ENCODE data around the gene SLC25A21.
A peak's percentile ranks its signal among the peaks of the same experiment; 100 is the strongest.
"Not testable (repeated sequence)": the region's sequence is repeated elsewhere in the genome, so short reads cannot be mapped to it uniquely, and the experiment has no call there.

The SLC25A21 gene

DNA sequence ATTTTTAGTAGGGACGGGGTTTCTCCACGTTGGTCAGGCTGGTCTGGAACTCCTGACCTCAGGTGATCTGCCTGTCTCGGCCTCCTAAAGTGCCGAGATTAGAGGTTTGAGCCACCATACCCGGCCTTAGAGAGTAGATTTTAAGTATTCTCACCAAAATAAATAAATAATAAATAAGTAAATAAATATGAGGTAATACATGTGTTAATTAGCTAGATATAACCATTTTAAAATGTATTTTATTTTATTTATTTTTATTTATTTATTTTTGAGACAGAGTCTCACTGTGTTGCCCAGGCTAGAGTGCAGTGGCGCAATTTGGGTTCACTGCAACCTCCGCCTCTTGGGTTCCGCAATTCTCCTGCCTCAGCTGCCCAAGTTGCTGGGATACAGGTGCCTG, 12.1 kb upstream of the SLC25A21 start:
- H3K4me3 ChIP-seq (ENCODE audit: low read length); H3K27me3 ChIP-seq (ENCODE audit: control insufficient read depth, insufficient read depth, low read length); H3K4me1 ChIP-seq (ENCODE audit: control insufficient read depth, insufficient read depth, low read length); H3K36me3 ChIP-seq (ENCODE audit: insufficient read depth, low read length); H3K9me3 ChIP-seq (replicated peaks; ENCODE audit: low read length); H3K9ac ChIP-seq (ENCODE audit: low read depth, low read length); H3K4me2 ChIP-seq (ENCODE audit: low read length): not testable (repeated sequence)

DNA sequence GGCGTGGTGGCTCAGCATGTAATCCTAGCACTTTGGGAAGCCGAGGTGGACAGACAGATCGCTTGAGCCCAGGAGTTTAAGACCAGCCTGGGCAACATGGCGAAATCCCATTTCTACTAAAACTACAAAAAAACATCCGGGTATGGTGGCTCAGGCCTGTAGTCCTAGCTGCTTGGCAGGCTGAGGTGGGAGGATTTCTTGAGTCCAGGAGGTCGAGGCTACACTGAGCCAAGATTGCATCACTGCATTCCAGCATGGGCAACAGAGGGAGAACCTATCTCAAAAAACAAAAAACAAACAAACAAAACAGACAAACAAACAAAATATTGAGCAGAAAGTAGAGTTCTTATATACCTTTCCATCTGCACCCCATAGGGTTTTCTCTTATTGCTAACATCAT, 9.0 kb upstream of the SLC25A21 start:
- no peak overlapping the region for H3K9ac ChIP-seq (ENCODE audit: low read depth, low read length)
- no peak overlapping the region for H3K4me2 ChIP-seq (ENCODE audit: low read length)
- H3K9me3 ChIP-seq (replicated peaks; ENCODE audit: low read length): no peaks in the 10 kb centered on the region
- no peaks in the 10 kb centered on the region for H3K4me1 ChIP-seq (ENCODE audit: control insufficient read depth, insufficient read depth, low read length)
- no peaks in the 10 kb centered on the region for H3K36me3 ChIP-seq (ENCODE audit: insufficient read depth, low read length)
- H3K27me3 ChIP-seq (ENCODE audit: control insufficient read depth, insufficient read depth, low read length): no peaks in the 10 kb centered on the region
- H3K4me3 ChIP-seq (ENCODE audit: low read length): no peak overlapping the region

DNA sequence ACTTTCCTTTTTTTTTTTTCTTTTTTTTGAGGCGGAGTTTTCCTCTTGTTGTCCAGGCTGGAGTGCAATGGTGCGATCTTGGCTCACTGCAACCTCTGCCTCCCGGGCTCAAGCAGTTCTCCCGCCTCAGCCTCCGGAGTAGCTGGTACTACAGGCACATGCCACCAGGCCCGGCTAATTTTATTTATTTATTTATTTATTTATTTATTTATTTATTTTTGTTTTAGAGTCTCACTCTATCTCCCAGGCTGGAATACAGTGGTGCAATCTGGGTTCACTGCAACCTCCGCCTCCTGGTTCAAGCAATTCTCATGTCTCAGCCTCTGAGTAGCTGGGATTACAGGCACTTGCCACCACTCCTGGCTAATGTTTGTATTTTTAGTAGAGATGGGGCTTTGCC, 8.5 kb upstream of the SLC25A21 start:
- H3K4me2 ChIP-seq (ENCODE audit: low read length); H3K9me3 ChIP-seq (replicated peaks; ENCODE audit: low read length); H3K27me3 ChIP-seq (ENCODE audit: control insufficient read depth, insufficient read depth, low read length); H3K4me3 ChIP-seq (ENCODE audit: low read length); H3K36me3 ChIP-seq (ENCODE audit: insufficient read depth, low read length); H3K9ac ChIP-seq (ENCODE audit: low read depth, low read length); H3K4me1 ChIP-seq (ENCODE audit: control insufficient read depth, insufficient read depth, low read length): not testable (repeated sequence)

DNA sequence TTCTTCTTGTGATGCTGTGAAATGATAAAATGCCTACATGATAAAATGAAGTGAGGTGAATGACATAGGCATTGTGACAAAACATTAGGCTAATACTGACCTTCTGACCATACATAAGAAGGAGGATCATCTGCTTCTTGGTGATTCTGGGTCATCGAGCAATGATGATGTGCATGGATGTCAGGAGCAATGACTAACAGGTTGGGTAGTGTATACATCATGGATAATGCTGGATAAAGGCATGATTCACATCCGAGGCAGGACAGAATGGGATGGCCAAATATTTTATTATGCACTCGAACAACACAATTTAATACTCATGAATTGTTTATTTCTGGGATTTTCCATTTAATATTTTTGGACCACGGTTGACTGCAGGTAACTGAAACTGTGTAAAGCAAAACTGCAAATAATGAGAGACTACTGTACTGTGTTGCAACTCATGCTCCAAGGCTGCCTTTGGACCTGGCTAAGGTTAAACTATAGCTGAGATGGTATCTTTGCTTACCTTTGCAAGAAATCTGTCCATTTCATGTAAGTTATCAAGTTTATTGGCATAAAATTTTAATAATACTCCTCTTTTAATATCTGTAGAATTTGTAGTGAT, 7.6 kb upstream of the SLC25A21 start:
- Histone ChIP-seq H3K4me2 (ENCODE audit: low read length) (no peak overlapping the region), H3K9me3 (replicated peaks; ENCODE audit: low read length) (no peaks in the 10 kb centered on the region), H3K4me3 (ENCODE audit: low read length) (no peak overlapping the region), H3K27me3 (ENCODE audit: control insufficient read depth, insufficient read depth, low read length) (no peaks in the 10 kb centered on the region), H3K9ac (ENCODE audit: low read depth, low read length) (no peak overlapping the region), H3K4me1 (ENCODE audit: control insufficient read depth, insufficient read depth, low read length) (no peaks in the 10 kb centered on the region), H3K36me3 (ENCODE audit: insufficient read depth, low read length) (no peaks in the 10 kb centered on the region)

DNA sequence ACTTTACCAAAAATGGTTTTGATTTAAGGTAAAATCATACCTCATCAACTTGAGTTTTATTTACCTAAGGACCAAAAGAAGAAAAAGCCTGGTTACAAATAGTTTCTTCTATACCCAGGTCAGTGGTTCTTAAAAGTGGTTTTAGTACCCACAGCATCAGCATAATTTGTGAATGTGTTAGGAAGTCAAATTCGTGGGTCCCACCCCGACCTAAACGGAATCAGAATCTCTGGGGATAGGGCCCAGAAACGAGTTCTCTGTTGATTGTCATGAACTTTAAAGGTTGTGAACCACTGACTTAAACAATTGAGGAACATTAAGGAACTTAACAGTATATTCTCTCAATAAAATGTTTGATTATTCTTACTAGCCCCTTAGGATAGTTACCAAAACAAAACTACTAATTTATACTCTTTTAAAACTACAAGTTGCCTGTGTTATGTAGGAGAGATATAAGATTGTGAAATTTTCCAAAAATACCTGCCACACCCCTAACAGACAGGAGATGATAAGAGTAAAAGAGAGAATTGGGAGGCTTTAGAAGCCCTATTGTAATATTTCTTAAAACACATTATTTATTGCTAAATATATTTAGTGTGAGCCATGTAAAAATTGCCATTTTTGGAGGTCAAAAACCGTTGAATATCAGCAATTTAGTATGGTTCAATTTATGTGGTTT, 669 bp upstream of the SLC25A21 start:
- Histone ChIP-seq H3K4me3 (ENCODE audit: low read length) (peak overlapping the region; percentile 84), H3K4me1 (ENCODE audit: control insufficient read depth, insufficient read depth, low read length) (peaks cover 3% of the 10 kb centered on the region), H3K36me3 (ENCODE audit: insufficient read depth, low read length) (no peaks in the 10 kb centered on the region), H3K9me3 (replicated peaks; ENCODE audit: low read length) (no peaks in the 10 kb centered on the region), H3K27me3 (ENCODE audit: control insufficient read depth, insufficient read depth, low read length) (no peaks in the 10 kb centered on the region), H3K4me2 (ENCODE audit: low read length) (peak overlapping the region; percentile 93), H3K9ac (ENCODE audit: low read depth, low read length) (peak overlapping the region; percentile 79)

DNA sequence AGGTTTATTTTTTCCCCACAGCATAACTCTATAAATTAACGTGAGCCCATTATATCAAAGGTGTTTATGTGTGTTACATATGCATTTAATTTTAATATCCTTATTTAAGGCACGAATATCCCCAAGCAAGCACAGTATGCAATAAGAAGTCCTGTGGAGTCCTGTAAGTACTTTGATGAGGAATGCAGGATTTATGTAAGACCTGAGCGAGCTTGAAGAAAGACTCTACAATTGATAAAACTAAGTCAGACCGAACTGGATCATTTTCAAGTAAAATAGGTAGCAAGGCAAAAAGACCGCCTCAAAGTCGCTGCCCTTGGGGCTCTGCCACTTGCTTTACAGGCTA, 755 bp downstream of the SLC25A21 start:
- Histone ChIP-seq H3K9me3 (replicated peaks; ENCODE audit: low read length) (no peaks in the 10 kb centered on the region), H3K27me3 (ENCODE audit: control insufficient read depth, insufficient read depth, low read length) (no peaks in the 10 kb centered on the region), H3K36me3 (ENCODE audit: insufficient read depth, low read length) (no peaks in the 10 kb centered on the region), H3K4me2 (ENCODE audit: low read length) (peak overlapping the region; percentile 93), H3K9ac (ENCODE audit: low read depth, low read length) (peak overlapping the region; percentile 79), H3K4me3 (ENCODE audit: low read length) (peak overlapping the region; percentile 84), H3K4me1 (ENCODE audit: control insufficient read depth, insufficient read depth, low read length) (peaks cover 3% of the 10 kb centered on the region)

DNA sequence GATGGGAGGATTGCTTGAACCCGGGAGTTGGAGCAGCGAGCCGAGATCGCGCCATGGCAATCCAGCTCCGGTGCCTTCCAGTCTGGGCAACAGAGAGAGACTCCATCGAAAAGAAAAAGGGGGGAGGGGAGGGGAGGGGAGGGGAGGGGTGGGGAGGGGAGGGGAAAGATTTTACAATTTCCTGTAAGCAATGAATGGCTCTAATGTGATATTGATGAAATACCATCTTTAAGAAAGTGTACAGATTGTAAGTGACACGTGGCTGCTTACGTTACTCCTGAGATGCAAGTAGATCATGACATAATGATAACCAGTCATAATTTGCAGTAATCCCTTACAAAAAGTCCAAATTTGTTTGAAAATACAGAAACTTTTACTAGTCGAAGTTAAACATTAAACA, 1.4 kb downstream of the SLC25A21 start:
- Histone ChIP-seq H3K9ac (ENCODE audit: low read depth, low read length) (no peak overlapping the region), H3K4me3 (ENCODE audit: low read length) (no peak overlapping the region), H3K27me3 (ENCODE audit: control insufficient read depth, insufficient read depth, low read length) (no peaks in the 10 kb centered on the region), H3K4me1 (ENCODE audit: control insufficient read depth, insufficient read depth, low read length) (peaks cover 3% of the 10 kb centered on the region), H3K9me3 (replicated peaks; ENCODE audit: low read length) (no peaks in the 10 kb centered on the region), H3K36me3 (ENCODE audit: insufficient read depth, low read length) (no peaks in the 10 kb centered on the region), H3K4me2 (ENCODE audit: low read length) (no peak overlapping the region)

DNA sequence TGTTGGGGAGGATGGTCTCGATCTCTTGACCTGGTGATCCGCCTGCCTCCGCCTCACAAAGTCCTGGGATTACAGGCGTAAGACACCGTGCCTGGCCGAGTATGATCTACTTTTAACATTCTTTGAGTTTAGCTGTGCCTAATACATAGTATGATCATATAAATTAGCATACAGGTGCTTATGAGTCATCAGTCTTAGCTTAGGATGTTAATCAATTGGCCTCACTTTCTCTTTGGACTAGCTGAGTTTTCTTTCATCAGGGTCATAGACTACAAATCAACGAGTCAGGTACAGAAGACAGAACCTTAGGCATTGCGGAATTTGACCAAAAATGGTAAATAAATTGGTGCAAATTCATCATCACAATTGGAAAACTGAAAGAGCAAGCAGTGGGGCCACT, 2.2 kb downstream of the SLC25A21 start:
- Histone ChIP-seq H3K4me3 (ENCODE audit: low read length) (no peak overlapping the region), H3K4me2 (ENCODE audit: low read length) (no peak overlapping the region), H3K27me3 (ENCODE audit: control insufficient read depth, insufficient read depth, low read length) (peaks cover 6% of the 10 kb centered on the region), H3K9ac (ENCODE audit: low read depth, low read length) (no peak overlapping the region), H3K4me1 (ENCODE audit: control insufficient read depth, insufficient read depth, low read length) (peaks cover 3% of the 10 kb centered on the region), H3K9me3 (replicated peaks; ENCODE audit: low read length) (no peaks in the 10 kb centered on the region), H3K36me3 (ENCODE audit: insufficient read depth, low read length) (no peaks in the 10 kb centered on the region)

DNA sequence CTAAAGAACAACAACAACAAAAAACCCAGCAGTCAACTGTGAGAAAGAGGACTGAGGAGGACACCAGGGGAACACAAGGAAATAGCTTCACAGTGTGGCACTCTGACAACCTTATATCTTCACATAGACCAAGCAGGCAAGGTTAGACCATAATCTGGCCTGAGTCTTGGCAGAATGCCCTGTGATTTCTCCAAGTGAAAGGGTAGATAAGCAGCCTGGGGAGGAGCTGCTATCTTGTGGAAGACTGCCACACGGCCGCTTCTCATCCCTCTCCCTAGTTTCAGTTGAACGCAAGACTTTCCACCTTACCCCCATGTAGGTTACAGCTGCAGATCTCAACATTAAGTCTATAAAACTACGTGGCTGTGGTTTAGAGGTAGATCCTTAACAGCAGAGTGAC, 3.7 kb downstream of the SLC25A21 start:
- no peak overlapping the region for H3K4me3 ChIP-seq (ENCODE audit: low read length)
- no peak overlapping the region for H3K9ac ChIP-seq (ENCODE audit: low read depth, low read length)
- no peak overlapping the region for H3K4me2 ChIP-seq (ENCODE audit: low read length)

DNA sequence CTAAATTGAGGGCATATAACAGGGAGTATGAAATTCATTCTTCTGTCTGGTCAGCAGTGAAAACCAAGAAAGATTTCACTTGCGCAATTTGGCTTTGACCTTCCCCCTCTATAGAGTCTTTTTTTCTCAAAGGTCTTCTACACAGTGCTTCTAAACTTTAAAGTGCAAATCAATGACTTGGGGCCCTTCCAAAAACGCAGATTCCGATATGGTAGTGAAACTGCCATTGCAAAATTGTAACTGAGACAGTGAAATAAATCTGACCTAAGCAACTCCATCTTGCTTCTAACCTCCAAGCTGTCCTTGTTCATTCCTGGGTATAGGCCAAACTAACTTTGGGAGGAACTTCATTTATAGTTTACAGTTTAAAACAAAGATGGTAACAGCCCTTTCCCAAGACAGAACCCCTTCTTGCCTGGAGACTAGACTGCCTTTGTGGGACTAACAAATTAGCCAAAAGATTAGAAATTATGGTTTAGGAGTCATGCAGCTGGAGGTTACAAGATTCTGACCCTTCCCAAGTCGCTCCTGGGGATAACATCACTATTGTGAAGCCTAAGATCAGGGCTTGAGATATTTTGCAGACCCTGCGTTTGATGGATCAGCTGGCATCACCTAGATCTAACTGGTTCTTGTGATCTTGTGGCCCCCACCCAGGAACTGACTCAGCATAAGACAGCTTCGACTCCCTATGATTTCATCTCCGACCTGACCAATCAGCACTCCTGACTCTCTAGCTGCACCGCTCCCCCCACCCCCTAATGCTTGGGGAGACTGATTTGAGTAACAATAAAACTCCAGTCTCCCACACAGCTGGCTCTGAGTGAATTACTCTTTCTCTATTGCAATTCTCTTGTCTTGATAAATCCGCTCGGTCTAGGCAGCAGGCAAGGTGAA, 5.0 kb downstream of the SLC25A21 start:
- peaks cover 10% of the 10 kb centered on the region for H3K27me3 ChIP-seq (ENCODE audit: control insufficient read depth, insufficient read depth, low read length)
- H3K4me1 ChIP-seq (ENCODE audit: control insufficient read depth, insufficient read depth, low read length): peaks cover 3% of the 10 kb centered on the region
- H3K9ac ChIP-seq (ENCODE audit: low read depth, low read length): no peak overlapping the region
- no peak overlapping the region for H3K4me2 ChIP-seq (ENCODE audit: low read length)
- H3K4me3 ChIP-seq (ENCODE audit: low read length): no peak overlapping the region
- no peaks in the 10 kb centered on the region for H3K36me3 ChIP-seq (ENCODE audit: insufficient read depth, low read length)
- H3K9me3 ChIP-seq (replicated peaks; ENCODE audit: low read length): no peaks in the 10 kb centered on the region

More for the DNA sequence above, 3.7 kb downstream of the SLC25A21 start:
- Histone ChIP-seq H3K9me3 (replicated peaks; ENCODE audit: low read length) (no peaks in the 10 kb centered on the region), H3K27me3 (ENCODE audit: control insufficient read depth, insufficient read depth, low read length) (peaks cover 8% of the 10 kb centered on the region), H3K4me1 (ENCODE audit: control insufficient read depth, insufficient read depth, low read length) (peaks cover 3% of the 10 kb centered on the region), H3K36me3 (ENCODE audit: insufficient read depth, low read length) (no peaks in the 10 kb centered on the region)

DNA sequence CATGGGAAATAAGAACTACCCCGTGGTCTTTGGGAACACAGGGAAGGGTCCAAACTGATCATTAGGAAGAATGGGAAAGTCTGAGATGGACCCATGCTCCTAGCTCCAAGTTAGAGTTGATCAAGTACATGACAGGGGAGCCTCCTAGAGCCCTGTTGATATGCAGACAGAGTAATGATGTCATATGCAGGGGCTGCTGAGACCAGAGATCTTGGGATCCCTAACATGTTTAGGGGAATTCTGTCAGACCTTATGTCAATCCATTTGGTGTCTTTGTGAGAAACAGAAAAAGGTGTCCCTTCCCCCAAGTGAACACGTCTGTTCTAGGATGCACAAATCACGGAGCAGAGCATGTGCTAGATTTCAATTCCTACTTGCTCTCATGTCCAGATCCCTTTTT, 6.6 kb downstream of the SLC25A21 start:
- H3K27me3 ChIP-seq (ENCODE audit: control insufficient read depth, insufficient read depth, low read length): peaks cover 13% of the 10 kb centered on the region
- H3K9ac ChIP-seq (ENCODE audit: low read depth, low read length): no peak overlapping the region

More for the DNA sequence above, 6.6 kb downstream of the SLC25A21 start:
- Histone ChIP-seq H3K4me3 (ENCODE audit: low read length) (no peak overlapping the region), H3K9me3 (replicated peaks; ENCODE audit: low read length) (no peaks in the 10 kb centered on the region), H3K4me2 (ENCODE audit: low read length) (no peak overlapping the region), H3K36me3 (ENCODE audit: insufficient read depth, low read length) (no peaks in the 10 kb centered on the region), H3K4me1 (ENCODE audit: control insufficient read depth, insufficient read depth, low read length) (no peaks in the 10 kb centered on the region)
